ENCODE results near the gene SLC6A20.

DNA sequence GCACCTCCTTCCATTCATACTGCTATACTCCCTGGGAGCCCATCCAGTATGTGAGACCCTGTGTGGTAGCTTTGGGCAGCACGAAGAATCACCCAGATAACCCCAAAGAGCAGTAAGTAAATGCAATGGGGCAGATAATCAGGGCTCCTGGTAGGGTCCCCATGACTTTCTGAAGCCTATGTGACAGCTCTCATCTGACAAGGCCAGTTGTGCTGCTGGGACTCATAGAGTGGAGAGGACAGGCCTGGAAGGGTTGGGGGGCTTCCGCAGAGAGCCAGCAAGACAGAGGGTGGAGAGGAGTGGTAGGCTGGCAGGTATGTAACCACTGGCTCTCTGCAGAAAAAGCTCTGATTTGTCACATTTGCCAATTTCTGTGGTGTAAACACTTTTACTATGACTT, 3.2 kb upstream of the SLC6A20 start:
- no peak for TF ChIP-seq POLR2AphosphoS5 (IDR thresholded peaks at IDR 0.05; ENCODE audit: low read depth, low read length)
- TF ChIP-seq REST (IDR thresholded peaks at IDR 0.05; ENCODE audit: insufficient read depth in 1 of 2, low read depth in 2 of 2, low read length in 2 of 2): no peak
- no peak for TF ChIP-seq TAF1 (IDR thresholded peaks at IDR 0.05; ENCODE audit: borderline replicate concordance, insufficient read depth, low read length)
- no peak for TF ChIP-seq SIN3A (IDR thresholded peaks at IDR 0.05; ENCODE audit: borderline replicate concordance, insufficient read depth, low read length)
- TF ChIP-seq FOXP2 (optimal IDR thresholded peaks at IDR 0.05; ENCODE audit: borderline replicate concordance, extremely low read depth, extremely low read length, insufficient read depth): no peak
